ELR (cell line): Measurements from ENCODE around the gene CNTN5.

ENCODE experiments used
- DNase-seq: peaks from one replicate; pipeline ENCODE4 v3.0.0-alpha.2; 2015; ENCODE audit warnings: low read depth

The CNTN5 gene

GRCh38 chr11:99391245-99391644, 370.5 kb downstream of the CNTN5 start:
- no peak for DNase-seq

- DNase-seq: no peak
These were observed 385.6 kb downstream of the CNTN5 start for GRCh38 chr11:99406345-99406744.

GRCh38 chr11:99410636-99411035, 389.9 kb downstream of the CNTN5 start:
- DNase-seq: no peak

GRCh38 chr11:99418927-99419720, 398.4 kb downstream of the CNTN5 start:
- peak; percentile 18 for DNase-seq

- DNase-seq: peak; percentile 67
These were observed 399.2 kb downstream of the CNTN5 start for GRCh38 chr11:99419991-99420390.

- DNase-seq: peak; percentile 55
These were observed 402.1 kb downstream of the CNTN5 start for GRCh38 chr11:99422581-99423427.

GRCh38 chr11:99423428-99423983, 402.8 kb downstream of the CNTN5 start:
- DNase-seq: no peak

- DNase-seq: no peak
These were observed 403.8 kb downstream of the CNTN5 start for GRCh38 chr11:99424313-99425084.

GRCh38 chr11:99425596-99425995, 404.8 kb downstream of the CNTN5 start:
- DNase-seq: no peak

GRCh38 chr11:99432677-99433076, 411.9 kb downstream of the CNTN5 start:
- DNase-seq: no peak

GRCh38 chr11:99443276-99443675, 422.5 kb downstream of the CNTN5 start:
- no peak for DNase-seq

GRCh38 chr11:99446400-99446799, 425.7 kb downstream of the CNTN5 start:
- DNase-seq: no peak

- DNase-seq: no peak
These were observed 428.6 kb downstream of the CNTN5 start for GRCh38 chr11:99449345-99449744.

- no peak for DNase-seq
These were observed 431.3 kb downstream of the CNTN5 start for GRCh38 chr11:99452075-99452474.

GRCh38 chr11:99461913-99462312, 441.2 kb downstream of the CNTN5 start:
- DNase-seq: no peak

- DNase-seq: no peak
These were observed 444.2 kb downstream of the CNTN5 start for GRCh38 chr11:99464985-99465384.

- DNase-seq: no peak
These were observed 468.8 kb downstream of the CNTN5 start for GRCh38 chr11:99489581-99489980.

GRCh38 chr11:99494065-99494464, 473.3 kb downstream of the CNTN5 start:
- no peak for DNase-seq

- no peak for DNase-seq
These were observed 480.9 kb downstream of the CNTN5 start for GRCh38 chr11:99501655-99502054.

GRCh38 chr11:99505316-99505715, 484.6 kb downstream of the CNTN5 start:
- peak; percentile 52 for DNase-seq

GRCh38 chr11:99505831-99506230, 485.1 kb downstream of the CNTN5 start:
- no peak for DNase-seq

GRCh38 chr11:99509863-99510262, 489.1 kb downstream of the CNTN5 start:
- no peak for DNase-seq
